A549 (cell line): Measurements from ENCODE around the gene NRM. TPM values are rescaled to one million over a fixed set of nuclear protein-coding genes. Genes with fewer than 3 reads are reported as not detected.

Experiments
- ATAC-seq, 2 experiments: fragments of 200-7000 bp in 1 of 2; fragments of >200 bp in 1 of 2; cut with Nextera tagmentation in 1 of 2; cut with Tn5 transposase in 1 of 2; 3 replicates each; pipeline versions ENCODE4 v1.8.0 to v1.9.1; 2018 to 2020; ENCODE audit warnings: mild to moderate bottlenecking in 1 of 2, moderate library complexity in 1 of 2
- CTCF ChIA-PET: fragments of 300-600 bp; sonication (Branson Sonifier 250); formaldehyde crosslinking; extraction: SDS; loops from one replicate; lab custom pipeline; 2021; ENCODE audit warnings: antibody characterized with exemption, inconsistent platforms; lab: Yijun Ruan, JAX
- POLR2A ChIA-PET: fragments of 350-600 bp; formaldehyde crosslinking; extraction: SDS; loops from one replicate; lab custom pipeline; 2021; ENCODE audit warnings: antibody characterized with exemption, inconsistent platforms; lab: Yijun Ruan, JAX
- DNase-seq, 2 experiments: peaks; one replicate each; pipeline versions ENCODE4 v3.0.0 to v3.0.0-alpha.2; 2011 to 2016; ENCODE audit warnings: low read depth in 1 of 2, low spot score in 1 of 2
- FAIRE-seq: peaks from 2 replicates; lab custom pipeline; 2011; peaks lifted over from hg19 to GRCh38; lab: Jason Lieb, UNC
- H3K27ac ChIP-seq, 2 experiments: fragments of >200 bp; sonication (Bioruptor Twin); formaldehyde crosslinking; 3 replicates each; pipeline ENCODE4 v1.5.1; 2016 to 2017
- H3K4me1 ChIP-seq: fragments of >200 bp; sonication (Bioruptor Twin); formaldehyde crosslinking; 3 replicates; pipeline ENCODE4 v1.6.1; 2016
- H3K4me2 ChIP-seq: fragments of >200 bp; sonication (Bioruptor Twin); formaldehyde crosslinking; 3 replicates; pipeline ENCODE4 v1.6.1; 2016
- H3K4me3 ChIP-seq: fragments of >200 bp; sonication (Bioruptor Twin); formaldehyde crosslinking; 3 replicates; pipeline ENCODE4 v1.5.1; 2016
- H3K9me3 ChIP-seq: fragments of >200 bp; sonication (Bioruptor Twin); formaldehyde crosslinking; 3 replicates; pipeline ENCODE4 v1.6.1; 2016
- CEBPB ChIP-seq, 2 experiments: fragments of >200 bp in 1 of 2; sonication (Bioruptor Twin) in 1 of 2; formaldehyde crosslinking in 1 of 2; IDR thresholded peaks; 2 replicates each; pipeline ENCODE4 v1.6.1; 2012 to 2016
- CHD2 ChIP-seq: fragments of 150-350 bp; IDR thresholded peaks from 2 replicates; pipeline ENCODE4 v1.6.1; 2014; ENCODE audit warnings: low read length; ENCODE audit not compliant: partially characterized antibody
- ESRRA ChIP-seq: fragments of 150-350 bp; IDR thresholded peaks from 2 replicates; pipeline ENCODE4 v1.6.1; 2014; ENCODE audit warnings: mild to moderate bottlenecking, low read length, borderline replicate concordance
- GATA3 ChIP-seq: IDR thresholded peaks from 2 replicates; pipeline ENCODE4 v1.6.1; 2012; ENCODE audit warnings: borderline replicate concordance
- HDAC2 ChIP-seq: fragments of 200-600 bp; sonication (generic); IDR thresholded peaks from 2 replicates; pipeline ENCODE4 v1.6.1; 2016
- HEYL ChIP-seq: fragments of 250-450 bp; sonication (Bioruptor Pico); IDR thresholded peaks from 2 replicates; pipeline ENCODE4 v1.8.0; 2021; ENCODE audit warnings: mild to moderate bottlenecking, moderate library complexity
- HOXA7 ChIP-seq: fragments of 250-450 bp; sonication (Bioruptor Pico); IDR thresholded peaks from 2 replicates; pipeline ENCODE4 v1.5.0; 2020; ENCODE audit warnings: mild to moderate bottlenecking, moderate library complexity
- HOXB13 ChIP-seq: fragments of 250-450 bp; sonication (Bioruptor Pico); IDR thresholded peaks from 2 replicates; pipeline ENCODE4 v1.5.0; 2020; ENCODE audit warnings: low read depth, mild to moderate bottlenecking, moderate library complexity
- JUNB ChIP-seq: fragments of >200 bp; sonication (Bioruptor Twin); formaldehyde crosslinking; IDR thresholded peaks from 2 replicates; pipeline ENCODE4 v1.6.1; 2016
- KDM5A ChIP-seq: fragments of 200-600 bp; sonication (generic); IDR thresholded peaks from 2 replicates; pipeline ENCODE4 v1.6.1; 2016; ENCODE audit warnings: antibody characterized with exemption, mild to moderate bottlenecking
- MAZ ChIP-seq: fragments of 150-350 bp; IDR thresholded peaks from 2 replicates; pipeline ENCODE4 v1.6.1; 2014; ENCODE audit warnings: antibody characterized with exemption, low read depth, low read length, borderline replicate concordance
- NPAS2 ChIP-seq: fragments of 250-450 bp; sonication (Bioruptor Pico); IDR thresholded peaks from 2 replicates; pipeline ENCODE4 v1.8.0; 2022; ENCODE audit warnings: mild to moderate bottlenecking, moderate library complexity, borderline replicate concordance
- PHF8 ChIP-seq: fragments of 200-600 bp; sonication (generic); IDR thresholded peaks from 2 replicates; pipeline ENCODE4 v1.6.1; 2016; ENCODE audit warnings: low read depth, mild to moderate bottlenecking, antibody characterized with exemption, moderate library complexity, borderline replicate concordance
- POLR2A ChIP-seq: IDR thresholded peaks from 2 replicates; pipeline ENCODE4 v1.6.1; 2012; ENCODE audit warnings: mild to moderate bottlenecking, low read length
- POLR2AphosphoS2 ChIP-seq: conservative IDR thresholded peaks from 2 replicates; pipeline ENCODE4 v1.6.1; 2012; ENCODE audit warnings: low read length, improper control_type of control experiment, inconsistent platforms
- RCOR1 ChIP-seq: fragments of 150-350 bp; IDR thresholded peaks from 2 replicates; pipeline ENCODE4 v1.6.1; 2014; ENCODE audit warnings: antibody characterized with exemption, low read length, low read depth
- RNF2 ChIP-seq: fragments of 200-600 bp; sonication (generic); IDR thresholded peaks from 2 replicates; pipeline ENCODE4 v1.6.1; 2016; ENCODE audit warnings: low read depth, mild to moderate bottlenecking, antibody characterized with exemption, moderate library complexity, borderline replicate concordance
- SMC3 ChIP-seq: fragments of >200 bp; sonication (Bioruptor Twin); formaldehyde crosslinking; IDR thresholded peaks from 3 replicates; pipeline ENCODE4 v1.6.1; 2018; ENCODE audit warnings: inconsistent platforms
- TFCP2L1 ChIP-seq: fragments of 250-450 bp; sonication (Bioruptor Pico); IDR thresholded peaks from 2 replicates; pipeline ENCODE4 v1.5.0; 2021; ENCODE audit warnings: mild to moderate bottlenecking
- TP53 ChIP-seq: fragments of 250-450 bp; sonication (Bioruptor Pico); IDR thresholded peaks from 2 replicates; pipeline ENCODE4 v1.5.0; 2021; ENCODE audit warnings: mild to moderate bottlenecking, moderate library complexity
- ZFP36 ChIP-seq: fragments of 450-650 bp; IDR thresholded peaks from 2 replicates; pipeline ENCODE4 v1.6.1; 2014; ENCODE audit warnings: borderline replicate concordance; ENCODE audit not compliant: partially characterized antibody
- ZNF302 ChIP-seq: fragments of 250-450 bp; sonication (Bioruptor Pico); IDR thresholded peaks from 2 replicates; pipeline ENCODE4 v1.9.0; 2021; ENCODE audit warnings: inconsistent platforms, mild to moderate bottlenecking, moderate library complexity
- ZSCAN20 ChIP-seq: fragments of 250-450 bp; sonication (Bioruptor Pico); IDR thresholded peaks from 2 replicates; pipeline ENCODE4 v1.8.0; 2022; ENCODE audit warnings: mild to moderate bottlenecking, moderate library complexity
- WGBS: methylation state at CpG from one replicate; pipeline ENCODE4 v1.1.6; 2017; ENCODE audit errors: missing lambda C conversion rate; 5-methylcytosine and 5-hydroxymethylcytosine counted together
- polyA plus RNA-seq, 4 experiments: library from polyadenylated mRNA; depleted of rRNA in 3 of 4; stranded (reverse); fragments of >200 nt; fragmentation: RNase III in 1 of 4; extraction: RNeasy Plus Mini Kit Qiagen cat#74134 plus additional on column Dnase treatment in 1 of 4; gene quantifications; 2 replicates in 3 of 4; 3 replicates in 1 of 4; pipeline ENCODE4 v1.2.3, GENCODE V29; 2011 to 2017
- TF ChIP-seq, protein P1 (sequence below): fragments of 250-450 bp; sonication (Bioruptor Pico); IDR thresholded peaks from 2 replicates; pipeline ENCODE4 v1.5.0; 2021; ENCODE audit warnings: mild to moderate bottlenecking, moderate library complexity, borderline replicate concordance
- TF ChIP-seq, protein P2 (sequence below): IDR thresholded peaks from 2 replicates; pipeline ENCODE4 v1.6.1; 2012
- TF ChIP-seq, protein P3 (sequence below): IDR thresholded peaks from 2 replicates; pipeline ENCODE4 v1.6.1; 2012

Gene NRM
- polyA plus RNA-seq, 2 of the 4 experiments (the other 2 are of a cell fraction), result 11.3 to 13.0 TPM

DNA sequence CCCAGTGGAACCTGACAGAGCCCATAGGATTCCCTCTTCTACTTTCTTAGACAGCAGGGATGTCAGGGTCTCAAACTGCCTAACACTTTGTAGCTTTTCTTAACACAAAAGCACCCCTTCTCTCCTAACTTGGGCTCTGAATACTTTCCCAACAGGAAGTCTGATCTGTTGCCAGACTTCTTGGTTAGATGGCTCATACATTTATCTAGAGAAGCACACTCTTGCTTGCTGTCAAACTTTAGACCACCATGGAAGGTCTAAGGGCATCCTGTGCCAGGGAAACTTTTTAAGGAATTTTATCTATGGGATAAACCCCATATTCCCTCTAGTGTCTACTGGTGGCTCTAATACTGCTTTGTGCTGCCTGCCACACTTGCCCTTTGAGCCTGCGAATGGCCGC, 47.1 kb downstream of the NRM start:
- 90% methylated on average over 2 of the region's 2 CpGs for WGBS
- Histone ChIP-seq H3K4me2 (no peak overlapping the region), H3K27ac (no peak overlapping the region), H3K4me3 (no peak overlapping the region), H3K9me3 (no peaks in the 10 kb centered on the region), H3K4me1 (peaks cover 9% of the 10 kb centered on the region)
- no peak for TF ChIP-seq HDAC2
- TF ChIP-seq JUNB, result no peak
- TF ChIP-seq KDM5A, result no peak
- TF ChIP-seq GATA3, result no peak
- TF ChIP-seq, protein P1, sequence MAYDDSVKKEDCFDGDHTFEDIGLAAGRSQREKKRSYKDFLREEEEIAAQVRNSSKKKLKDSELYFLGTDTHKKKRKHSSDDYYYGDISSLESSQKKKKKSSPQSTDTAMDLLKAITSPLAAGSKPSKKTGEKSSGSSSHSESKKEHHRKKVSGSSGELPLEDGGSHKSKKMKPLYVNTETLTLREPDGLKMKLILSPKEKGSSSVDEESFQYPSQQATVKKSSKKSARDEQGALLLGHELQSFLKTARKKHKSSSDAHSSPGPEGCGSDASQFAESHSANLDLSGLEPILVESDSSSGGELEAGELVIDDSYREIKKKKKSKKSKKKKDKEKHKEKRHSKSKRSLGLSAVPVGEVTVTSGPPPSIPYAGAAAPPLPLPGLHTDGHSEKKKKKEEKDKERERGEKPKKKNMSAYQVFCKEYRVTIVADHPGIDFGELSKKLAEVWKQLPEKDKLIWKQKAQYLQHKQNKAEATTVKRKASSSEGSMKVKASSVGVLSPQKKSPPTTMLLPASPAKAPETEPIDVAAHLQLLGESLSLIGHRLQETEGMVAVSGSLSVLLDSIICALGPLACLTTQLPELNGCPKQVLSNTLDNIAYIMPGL (CRISPR knock-in tag), result no peak
- no peak for TF ChIP-seq HOXA7 (CRISPR knock-in tag)
- no peak for TF ChIP-seq HEYL (CRISPR knock-in tag)
- no peak for TF ChIP-seq HOXB13
- no peak for TF ChIP-seq POLR2A
- ATAC-seq, result no peak
- CTCF ChIA-PET, result interaction anchor here (1.0 to 1.3 kb wide), 2 partner anchors 29 to 272 kb away, joined by 3 to 6 read pairs; partner anchors contain the start of gene DHX16
- DNase-seq, result no peak
- POLR2A ChIA-PET, result interaction anchor here (0.7 kb wide), 1 partner anchor 789 kb away, joined by 5 read pairs; no protein-coding TSS in a partner anchor
- FAIRE-seq, result no peak

DNA sequence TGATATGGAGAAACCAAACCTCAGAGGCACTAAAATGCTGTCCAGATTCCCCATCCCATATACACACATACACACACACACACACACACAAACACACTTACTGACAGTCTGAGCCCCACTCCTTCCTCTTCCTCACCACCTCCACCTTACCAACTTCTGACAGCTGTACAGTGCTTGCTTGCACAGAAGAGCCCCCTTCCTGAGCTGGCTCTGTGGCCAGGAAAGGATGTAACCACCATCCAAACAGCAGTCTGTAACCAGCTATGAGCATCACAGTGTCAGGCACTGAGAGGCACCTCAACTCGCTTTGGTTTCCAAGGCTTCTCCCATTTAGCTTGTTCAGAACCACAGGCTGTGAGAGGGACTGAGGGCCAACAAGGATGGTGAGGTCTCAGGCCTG, 49.7 kb downstream of the NRM start:
- no peak for FAIRE-seq
- no peak overlapping the region for H3K27ac ChIP-seq
- ATAC-seq, result no peak
- POLR2A ChIA-PET, result no interaction called here
- CTCF ChIA-PET, result interaction anchor here (0.6 to 2.1 kb wide), 5 partner anchors 11 to 96 kb away, joined by 3 to 5 read pairs (median 3); partner anchors contain the start of gene DHX16
- H3K4me2 ChIP-seq, result no peak overlapping the region
- no peak for TF ChIP-seq CHD2
- no peak for TF ChIP-seq ZNF302
- TF ChIP-seq HOXB13, result no peak
- TF ChIP-seq CEBPB (IDR thresholded peaks at IDR 0.05), result no peak
- no peak for TF ChIP-seq TP53
- TF ChIP-seq ESRRA, result no peak
- TF ChIP-seq, protein P2, sequence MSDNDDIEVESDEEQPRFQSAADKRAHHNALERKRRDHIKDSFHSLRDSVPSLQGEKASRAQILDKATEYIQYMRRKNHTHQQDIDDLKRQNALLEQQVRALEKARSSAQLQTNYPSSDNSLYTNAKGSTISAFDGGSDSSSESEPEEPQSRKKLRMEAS, result no peak
- no peak for TF ChIP-seq PHF8
- TF ChIP-seq NPAS2 (CRISPR knock-in tag), result no peak
- TF ChIP-seq, protein P3, sequence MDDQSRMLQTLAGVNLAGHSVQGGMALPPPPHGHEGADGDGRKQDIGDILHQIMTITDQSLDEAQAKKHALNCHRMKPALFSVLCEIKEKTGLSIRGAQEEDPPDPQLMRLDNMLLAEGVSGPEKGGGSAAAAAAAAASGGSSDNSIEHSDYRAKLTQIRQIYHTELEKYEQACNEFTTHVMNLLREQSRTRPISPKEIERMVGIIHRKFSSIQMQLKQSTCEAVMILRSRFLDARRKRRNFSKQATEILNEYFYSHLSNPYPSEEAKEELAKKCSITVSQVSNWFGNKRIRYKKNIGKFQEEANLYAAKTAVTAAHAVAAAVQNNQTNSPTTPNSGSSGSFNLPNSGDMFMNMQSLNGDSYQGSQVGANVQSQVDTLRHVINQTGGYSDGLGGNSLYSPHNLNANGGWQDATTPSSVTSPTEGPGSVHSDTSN, result no peak
- no peak for TF ChIP-seq ZFP36
- TF ChIP-seq TFCP2L1, result no peak
- no peak for TF ChIP-seq ZSCAN20 (CRISPR knock-in tag)
- TF ChIP-seq MAZ, result no peak
- no peak for TF ChIP-seq KDM5A
- TF ChIP-seq HDAC2, result no peak
- no peak for TF ChIP-seq RNF2
- TF ChIP-seq POLR2AphosphoS2, result no peak
- no peak for TF ChIP-seq SMC3
- no peak for TF ChIP-seq RCOR1
- 0 out of 3 replicates have a peak, but pooled peaks cover under 1% of the 10 kb centered on the region for H3K4me1 ChIP-seq
- no peak overlapping the region for H3K4me3 ChIP-seq
- WGBS, result 100% methylated on average over 1 of the region's 1 CpG
- no peaks in the 10 kb centered on the region for H3K9me3 ChIP-seq
- DNase-seq, result no peak
